ENCODE data around the gene ASPSCR1. TPM values are rescaled to one million over a fixed set of nuclear protein-coding genes. Genes with fewer than 3 reads are reported as not detected.

Gene ASPSCR1
- total RNA-seq, 1 experiment from 2014 or later: 59.2 TPM

GRCh38 chr17:81986606-81987005, 9.2 kb downstream of the ASPSCR1 start:
- no TSS peak for BruUV-seq (replicated peaks)
- Mint-ChIP-seq H3K9me3 (ENCODE audit: unreplicated experiment) (no peaks in the 10 kb centered on the region), H3K4me1 (ENCODE audit: low read depth, unreplicated experiment) (peaks cover 6% of the 10 kb centered on the region), H3K36me3 (ENCODE audit: insufficient read depth, unreplicated experiment) (peaks cover 58% of the 10 kb centered on the region), H3K27me3 (ENCODE audit: insufficient read depth, unreplicated experiment) (no peaks in the 10 kb centered on the region), H3K4me3 (ENCODE audit: unreplicated experiment) (no peak overlapping the region), H3K27ac (ENCODE audit: unreplicated experiment) (no peak overlapping the region)
- ChIA-PET CTCF (no interaction called here), POLR2A (no interaction called here)
- Histone ChIP-seq H3K27me3 (replicated peaks; ENCODE audit: control insufficient read depth, insufficient read depth, low read length) (no peaks in the 10 kb centered on the region), H3K4me1 (0 out of 2 replicates have a peak, but pooled peaks cover 5% of the 10 kb centered on the region), H3K4me3 (ENCODE audit: low read depth, low read length) (no peak overlapping the region), H3K9me3 (no peaks in the 10 kb centered on the region), H3K36me3 (ENCODE audit: control insufficient read depth, insufficient read depth, low read length) (peaks cover 3% of the 10 kb centered on the region)
- intact Hi-C loops (cut with micrococcal nuclease; ENCODE audit: unreplicated experiment): no loop called here
- no peak for TF ChIP-seq CTCF (IDR thresholded peaks at IDR 0.05; ENCODE audit: insufficient read depth in 1 of 2, low read depth in 1 of 2, low read length in 1 of 2, severe bottlenecking in 1 of 2, unreplicated experiment in 1 of 2)
- no peak for DNase-seq

GRCh38 chr17:81987161-81987770, 9.8 kb downstream of the ASPSCR1 start:
- Mint-ChIP-seq H3K27ac (ENCODE audit: unreplicated experiment) (peak overlapping the region; percentile 55), H3K9me3 (ENCODE audit: unreplicated experiment) (no peaks in the 10 kb centered on the region), H3K36me3 (ENCODE audit: insufficient read depth, unreplicated experiment) (peaks cover 57% of the 10 kb centered on the region), H3K27me3 (ENCODE audit: insufficient read depth, unreplicated experiment) (no peaks in the 10 kb centered on the region), H3K4me1 (ENCODE audit: low read depth, unreplicated experiment) (peaks cover 6% of the 10 kb centered on the region), H3K4me3 (ENCODE audit: unreplicated experiment) (no peak overlapping the region)
- no peak for DNase-seq
- no TSS peak for BruUV-seq (replicated peaks)
- CTCF ChIA-PET: no interaction called here
- Histone ChIP-seq H3K9me3 (no peaks in the 10 kb centered on the region), H3K4me1 (peaks cover 12% of the 10 kb centered on the region; the same call in 1 of the 2 replicates), H3K4me3 (ENCODE audit: low read depth, low read length) (no peak overlapping the region), H3K27me3 (replicated peaks; ENCODE audit: control insufficient read depth, insufficient read depth, low read length) (no peaks in the 10 kb centered on the region), H3K36me3 (ENCODE audit: control insufficient read depth, insufficient read depth, low read length) (peaks cover 3% of the 10 kb centered on the region)
- POLR2A ChIA-PET: no interaction called here
- intact Hi-C loops (cut with micrococcal nuclease; ENCODE audit: unreplicated experiment): no loop called here
- TF ChIP-seq CTCF (IDR thresholded peaks at IDR 0.05; ENCODE audit: insufficient read depth in 1 of 2, low read depth in 1 of 2, low read length in 1 of 2, severe bottlenecking in 1 of 2, unreplicated experiment in 1 of 2): no peak

- BruUV-seq (replicated peaks): no TSS peak
- no peak for DNase-seq
- H3K4me3 Mint-ChIP-seq (ENCODE audit: unreplicated experiment): no peak overlapping the region
- TF ChIP-seq CTCF (IDR thresholded peaks at IDR 0.05; ENCODE audit: insufficient read depth in 1 of 2, low read depth in 1 of 2, low read length in 1 of 2, severe bottlenecking in 1 of 2, unreplicated experiment in 1 of 2): no peak
- Histone ChIP-seq H3K36me3 (ENCODE audit: control insufficient read depth, insufficient read depth, low read length) (no peaks in the 10 kb centered on the region), H3K4me3 (ENCODE audit: low read depth, low read length) (no peak overlapping the region), H3K4me1 (peaks cover 18% of the 10 kb centered on the region; the same call in 1 of the 2 replicates), H3K27me3 (replicated peaks; ENCODE audit: control insufficient read depth, insufficient read depth, low read length) (no peaks in the 10 kb centered on the region), H3K9me3 (no peaks in the 10 kb centered on the region)
- ChIA-PET CTCF (interaction anchor here (0.5 to 1.0 kb wide), 2 partner anchors 19 to 32 kb away, joined by 5 to 8 read pairs; no protein-coding TSS in a partner anchor), POLR2A (interaction anchor here (0.6 kb wide), 1 partner anchor 46 kb away, joined by 4 read pairs; the partner anchor contains the start of gene DCXR)
- H3K4me1 Mint-ChIP-seq (ENCODE audit: low read depth, unreplicated experiment): peaks cover 6% of the 10 kb centered on the region
- peak overlapping the region; percentile 56 for H3K27ac Mint-ChIP-seq (ENCODE audit: unreplicated experiment)
- no peaks in the 10 kb centered on the region for H3K27me3 Mint-ChIP-seq (ENCODE audit: insufficient read depth, unreplicated experiment)
- intact Hi-C loops (cut with micrococcal nuclease; ENCODE audit: unreplicated experiment): no loop called here
- peaks cover 32% of the 10 kb centered on the region for H3K36me3 Mint-ChIP-seq (ENCODE audit: insufficient read depth, unreplicated experiment)
- H3K9me3 Mint-ChIP-seq (ENCODE audit: unreplicated experiment): no peaks in the 10 kb centered on the region
These were observed 13.6 kb downstream of the ASPSCR1 start for GRCh38 chr17:81990836-81991683.
